Panc1 (cell line): Measurements from ENCODE around the gene TMEM178A. TPM values are rescaled to one million over a fixed set of nuclear protein-coding genes. Genes with fewer than 3 reads are reported as not detected.
"Not testable (repeated sequence)": the region's sequence is repeated elsewhere in the genome, so short reads cannot be mapped to it uniquely, and the experiment has no call there.

Experiments
- ATAC-seq: fragments of 200-7000 bp; cut with Tn5 transposase; 2 replicates; pipeline ENCODE4 v1.9.1; 2020; ENCODE audit warnings: mild to moderate bottlenecking, moderate library complexity
- BruUV-seq: library from RNA; stranded (reverse); fragments of 400-500 nt; replicated peaks from 2 replicates; lab custom pipeline; 2021; lab: Mats Ljungman, UMichigan
- CTCF ChIA-PET: fragments of 300-600 bp; sonication (Branson Sonifier 250); formaldehyde crosslinking; loops from one replicate; lab custom pipeline; 2022; ENCODE audit warnings: antibody characterized with exemption; lab: Charles Lee
- POLR2A ChIA-PET: fragments of 300-600 bp; sonication (Branson Sonifier 250); formaldehyde crosslinking; loops from one replicate; lab custom pipeline; 2022; ENCODE audit warnings: antibody characterized with exemption; lab: Charles Lee
- DNase-seq: peaks from one replicate; pipeline ENCODE4 v3.0.0-alpha.2; 2010; ENCODE audit warnings: low read depth, low spot score
- H3K27ac ChIP-seq: 2 replicates; pipeline ENCODE4 v1.5.1; 2011; ENCODE audit warnings: mild to moderate bottlenecking, low read length, inconsistent platforms
- H3K27me3 ChIP-seq: fragments of 200-500 bp; sonication (Bioruptor generic); 2 replicates; pipeline ENCODE4 v1.6.0; 2014; ENCODE audit warnings: low read length, inconsistent platforms; ENCODE audit not compliant: control insufficient read depth, insufficient read depth
- H3K36me3 ChIP-seq: fragments of 200-500 bp; sonication (Bioruptor generic); 2 replicates; pipeline ENCODE4 v1.5.1; 2014; ENCODE audit warnings: inconsistent platforms, mild to moderate bottlenecking, low read length, moderate library complexity; ENCODE audit not compliant: control insufficient read depth, insufficient read depth
- H3K4me1 ChIP-seq: 2 replicates; pipeline ENCODE4 v1.5.1; 2011; ENCODE audit warnings: inconsistent platforms, mild to moderate bottlenecking, low read length, moderate library complexity; ENCODE audit not compliant: control insufficient read depth, insufficient read depth
- H3K4me3 ChIP-seq, 2 experiments: 2 replicates each; pipeline ENCODE4 v1.5.1; 2011 to 2012; ENCODE audit warnings: low read depth in 2 of 2, low read length in 2 of 2, mild to moderate bottlenecking in 2 of 2, inconsistent platforms in 1 of 2, moderate library complexity in 1 of 2
- H3K9me3 ChIP-seq: fragments of 200-500 bp; sonication (Bioruptor generic); 2 replicates; pipeline ENCODE4 v1.5.1; 2014; ENCODE audit warnings: low read depth, mild to moderate bottlenecking, inconsistent platforms, low read length, moderate library complexity; ENCODE audit not compliant: control insufficient read depth, insufficient read depth
- CTCF ChIP-seq: fragments of 450-650 bp; IDR thresholded peaks from 2 replicates; pipeline ENCODE4 v1.5.1; 2017; ENCODE audit warnings: mild to moderate bottlenecking
- POLR2AphosphoS5 ChIP-seq: IDR thresholded peaks from 2 replicates; pipeline ENCODE4 v1.6.1; 2012; ENCODE audit warnings: mild to moderate bottlenecking, low read depth, low read length, moderate library complexity
- REST ChIP-seq, 2 experiments: IDR thresholded peaks; 2 replicates each; pipeline ENCODE4 v1.6.1; 2011 to 2012; ENCODE audit warnings: low read depth in 2 of 2, control low read depth in 1 of 2, low read length in 1 of 2, mild to moderate bottlenecking in 1 of 2, moderate library complexity in 1 of 2; ENCODE audit not compliant: insufficient read depth in 1 of 2
- SIN3A ChIP-seq: IDR thresholded peaks from 2 replicates; pipeline ENCODE4 v1.6.1; 2012; ENCODE audit warnings: low read depth, mild to moderate bottlenecking, low read length, moderate library complexity, borderline replicate concordance; ENCODE audit not compliant: insufficient read depth
- TCF7L2 ChIP-seq: IDR thresholded peaks from 2 replicates; pipeline ENCODE4 v1.6.1; 2011; ENCODE audit warnings: mild to moderate bottlenecking, low read depth, low read length, inconsistent platforms
- in situ Hi-C: cut with HindIII; loops from 2 replicates; pipeline ENCODE4 v1.10.0; 2016; ENCODE audit warnings: low sequenced_read_pairs, low pct_unique_long_range_greater_than_20kb
- intact Hi-C: fragments of 100-400 bp; cut with micrococcal nuclease; formaldehyde crosslinking; loops from one replicate; pipeline ENCODE4 v1.10.0; 2022; ENCODE audit not compliant: unreplicated experiment
- total RNA-seq: library from RNA; stranded (reverse); gene quantifications from one replicate; pipeline ENCODE4 v1.2.1, GENCODE V29; 2021; ENCODE audit not compliant: unreplicated experiment

The TMEM178A gene
- total RNA-seq, 1 experiment from 2014 or later: not detected

- H3K27me3 ChIP-seq: 0 out of 2 replicates have a peak, but pooled peaks cover 1% of the 10 kb centered on the region
- TF ChIP-seq POLR2AphosphoS5 (no peak), CTCF (no peak), REST (IDR thresholded peaks at IDR 0.05; ENCODE audit: insufficient read depth in 1 of 2, low read depth in 2 of 2, low read length in 1 of 2) (no peak), TCF7L2 (no peak), SIN3A (no peak)
- no peak overlapping the region for H3K27ac ChIP-seq
- CTCF ChIA-PET: no interaction called here
- H3K4me3 ChIP-seq: no peak overlapping the region
- H3K9me3 ChIP-seq: no peaks in the 10 kb centered on the region
- in situ Hi-C loops: no loop called here
- DNase-seq (no peak), ATAC-seq (no peak)
- BruUV-seq: no TSS peak
- intact Hi-C loops: no loop called here
- H3K4me1 ChIP-seq: no peaks in the 10 kb centered on the region
- H3K36me3 ChIP-seq: no peaks in the 10 kb centered on the region
- POLR2A ChIA-PET: no interaction called here
These were observed 16.2 kb upstream of the TMEM178A start for GRCh38 chr2:39649511-39649910.

DNA sequence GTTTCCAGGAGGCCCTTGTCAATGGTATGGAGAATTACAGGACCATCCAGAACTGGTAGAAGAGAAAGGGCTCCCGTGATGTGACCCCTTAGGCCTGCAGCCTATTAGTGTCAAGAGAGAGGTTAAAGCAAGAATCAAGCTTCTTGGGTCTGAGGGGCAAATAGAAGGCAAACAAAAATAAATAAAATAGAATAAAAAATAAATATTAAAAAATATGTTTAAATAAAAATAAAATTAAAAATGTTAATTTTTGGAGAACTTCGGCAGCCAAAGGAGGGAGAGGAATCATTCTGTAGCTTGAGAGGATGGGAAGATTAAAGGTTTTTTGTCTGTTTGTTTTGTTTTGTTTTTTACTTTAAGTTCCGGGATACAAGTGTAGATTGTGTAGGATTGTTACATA is 15.2 kb upstream of the TMEM178A start:
- Histone ChIP-seq H3K36me3 (no peaks in the 10 kb centered on the region), H3K4me3 (no peak overlapping the region), H3K9me3 (no peaks in the 10 kb centered on the region), H3K27ac (no peak overlapping the region), H3K4me1 (no peaks in the 10 kb centered on the region), H3K27me3 (0 out of 2 replicates have a peak, but pooled peaks cover 2% of the 10 kb centered on the region)
- no peak for DNase-seq
- ChIA-PET CTCF (no interaction called here), POLR2A (no interaction called here)
- in situ Hi-C loops (no loop called here), intact Hi-C loops (no loop called here)
- BruUV-seq: no TSS peak
- no peak for ATAC-seq
- TF ChIP-seq SIN3A (no peak), REST (IDR thresholded peaks at IDR 0.05; ENCODE audit: insufficient read depth in 1 of 2, low read depth in 2 of 2, low read length in 1 of 2) (no peak), TCF7L2 (no peak), CTCF (no peak), POLR2AphosphoS5 (no peak)

DNA sequence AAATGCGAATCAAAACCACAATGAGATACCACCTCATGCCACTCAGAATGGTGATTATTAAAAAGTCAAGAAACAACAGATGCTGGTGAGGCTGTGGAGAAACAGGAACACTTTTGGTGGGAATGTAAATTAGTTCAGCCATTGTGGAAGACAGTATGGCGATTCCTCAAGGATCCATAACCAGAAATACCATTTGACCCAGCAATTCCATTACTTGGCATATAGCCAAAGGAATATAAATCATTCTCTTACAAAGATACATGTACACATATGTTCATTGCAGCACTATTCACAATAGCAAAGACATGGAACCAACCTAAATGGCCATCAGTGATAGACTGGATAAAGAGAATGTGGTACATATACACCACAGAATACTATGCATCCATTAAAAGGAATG is 9.5 kb upstream of the TMEM178A start:
- CTCF ChIA-PET, H3K9me3 ChIP-seq, H3K4me3 ChIP-seq, POLR2A ChIA-PET, H3K27me3 ChIP-seq, H3K4me1 ChIP-seq, in situ Hi-C loops, intact Hi-C loops, H3K27ac ChIP-seq, H3K36me3 ChIP-seq, BruUV-seq, DNase-seq, ATAC-seq: not testable (repeated sequence)
